ENCODE measurements around the gene GUSB. TPM values are rescaled to one million over a fixed set of nuclear protein-coding genes. Genes with fewer than 3 reads are reported as not detected.
"Not testable (repeated sequence)": the region's sequence is repeated elsewhere in the genome, so short reads cannot be mapped to it uniquely, and the experiment has no call there.

The GUSB gene
- total and polyA plus RNA-seq, 2 donors (not counting 1 experiment from before 2014, with no cell fraction given), result 21.8 to 42.6 TPM

DNA sequence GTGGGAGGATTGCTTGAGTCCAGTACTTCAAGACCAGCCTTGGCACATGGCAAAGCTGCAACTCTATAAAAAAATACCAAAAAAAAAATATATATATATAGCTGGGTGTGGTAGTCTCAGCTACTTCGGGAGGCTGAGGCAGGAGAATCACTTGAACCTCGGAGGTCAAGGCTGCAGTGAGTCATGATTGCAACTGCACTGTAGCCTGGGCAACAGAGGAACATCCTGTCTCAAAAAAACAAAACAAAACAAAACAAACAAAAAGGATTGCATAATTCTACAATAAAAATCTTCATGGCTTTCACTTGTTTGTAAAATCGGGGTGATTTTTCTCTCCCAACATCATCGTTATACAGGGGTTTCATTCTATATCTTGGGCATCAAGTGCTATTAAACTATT is 35.1 kb downstream of the GUSB start:
- TF ChIP-seq, protein P1, sequence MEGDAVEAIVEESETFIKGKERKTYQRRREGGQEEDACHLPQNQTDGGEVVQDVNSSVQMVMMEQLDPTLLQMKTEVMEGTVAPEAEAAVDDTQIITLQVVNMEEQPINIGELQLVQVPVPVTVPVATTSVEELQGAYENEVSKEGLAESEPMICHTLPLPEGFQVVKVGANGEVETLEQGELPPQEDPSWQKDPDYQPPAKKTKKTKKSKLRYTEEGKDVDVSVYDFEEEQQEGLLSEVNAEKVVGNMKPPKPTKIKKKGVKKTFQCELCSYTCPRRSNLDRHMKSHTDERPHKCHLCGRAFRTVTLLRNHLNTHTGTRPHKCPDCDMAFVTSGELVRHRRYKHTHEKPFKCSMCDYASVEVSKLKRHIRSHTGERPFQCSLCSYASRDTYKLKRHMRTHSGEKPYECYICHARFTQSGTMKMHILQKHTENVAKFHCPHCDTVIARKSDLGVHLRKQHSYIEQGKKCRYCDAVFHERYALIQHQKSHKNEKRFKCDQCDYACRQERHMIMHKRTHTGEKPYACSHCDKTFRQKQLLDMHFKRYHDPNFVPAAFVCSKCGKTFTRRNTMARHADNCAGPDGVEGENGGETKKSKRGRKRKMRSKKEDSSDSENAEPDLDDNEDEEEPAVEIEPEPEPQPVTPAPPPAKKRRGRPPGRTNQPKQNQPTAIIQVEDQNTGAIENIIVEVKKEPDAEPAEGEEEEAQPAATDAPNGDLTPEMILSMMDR (conservative IDR thresholded peaks at IDR 0.05 in 1 of 2, IDR thresholded peaks at IDR 0.05 in 1 of 2; ENCODE audit: low read depth in 1 of 2, low read length in 2 of 2), result no peak
- TF ChIP-seq EZH2 (IDR thresholded peaks at IDR 0.05; ENCODE audit: low read length, missing control alignments), result no peak
- H3K27me3 ChIP-seq (ENCODE audit: control insufficient read depth, insufficient read depth, low read length), result no peaks in the 10 kb centered on the region
- H3K9me3 ChIP-seq (ENCODE audit: control insufficient read depth, insufficient read depth, low read depth, low read length), result no peaks in the 10 kb centered on the region
- no peak overlapping the region for H3K4me3 ChIP-seq (replicated peaks in 1 of 4; ENCODE audit: control extremely low read depth in 1 of 4, insufficient read depth in 1 of 4, low read depth in 3 of 4, low read length in 4 of 4)
- H2AFZ ChIP-seq (ENCODE audit: low read length), result no peak overlapping the region
- H3K4me1 ChIP-seq (ENCODE audit: control insufficient read depth, extremely low read depth, insufficient read depth, low read length), result no peaks in the 10 kb centered on the region
- H3K79me2 ChIP-seq (ENCODE audit: control insufficient read depth, insufficient read depth, low read length), result no peaks in the 10 kb centered on the region
- no peak overlapping the region for H3K9ac ChIP-seq (ENCODE audit: insufficient read depth, low read length)
- H3K27ac ChIP-seq (ENCODE audit: insufficient read depth, low read length), result peak overlapping the region; percentile 34
- H3K4me2 ChIP-seq (ENCODE audit: extremely low read depth, insufficient read depth, low read length), result no peak overlapping the region
- no peaks in the 10 kb centered on the region for H4K20me1 ChIP-seq (ENCODE audit: control insufficient read depth, extremely low read depth, insufficient read depth, low read length)
- no peaks in the 10 kb centered on the region for H3K36me3 ChIP-seq (ENCODE audit: control insufficient read depth, insufficient read depth, low read length)
- DNase-seq (ENCODE audit: low read depth in 2 of 2), result peak; percentile 7 to 75

DNA sequence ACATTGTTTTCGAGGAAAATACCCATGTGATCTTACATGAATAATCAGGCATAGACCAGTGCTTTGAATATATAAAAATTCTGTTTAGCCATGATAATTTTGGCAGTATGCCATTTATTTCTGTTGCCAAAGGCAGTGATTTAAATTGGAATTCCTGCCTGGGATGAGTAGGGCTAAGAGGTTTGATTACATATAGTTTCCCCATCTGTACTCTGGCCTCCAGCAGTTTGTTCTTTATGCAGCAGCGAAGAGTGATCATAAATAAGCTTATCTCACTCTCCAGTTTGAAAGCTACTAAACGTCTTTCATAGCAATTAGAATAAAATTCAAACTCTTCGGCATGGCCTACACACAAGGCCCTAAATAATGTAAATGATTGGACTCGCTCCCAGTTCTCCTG is 36.2 kb downstream of the GUSB start:
- not testable (repeated sequence) for H3K4me3 ChIP-seq (replicated peaks in 1 of 4; ENCODE audit: control extremely low read depth in 1 of 4, insufficient read depth in 1 of 4, low read depth in 3 of 4, low read length in 4 of 4)

DNA sequence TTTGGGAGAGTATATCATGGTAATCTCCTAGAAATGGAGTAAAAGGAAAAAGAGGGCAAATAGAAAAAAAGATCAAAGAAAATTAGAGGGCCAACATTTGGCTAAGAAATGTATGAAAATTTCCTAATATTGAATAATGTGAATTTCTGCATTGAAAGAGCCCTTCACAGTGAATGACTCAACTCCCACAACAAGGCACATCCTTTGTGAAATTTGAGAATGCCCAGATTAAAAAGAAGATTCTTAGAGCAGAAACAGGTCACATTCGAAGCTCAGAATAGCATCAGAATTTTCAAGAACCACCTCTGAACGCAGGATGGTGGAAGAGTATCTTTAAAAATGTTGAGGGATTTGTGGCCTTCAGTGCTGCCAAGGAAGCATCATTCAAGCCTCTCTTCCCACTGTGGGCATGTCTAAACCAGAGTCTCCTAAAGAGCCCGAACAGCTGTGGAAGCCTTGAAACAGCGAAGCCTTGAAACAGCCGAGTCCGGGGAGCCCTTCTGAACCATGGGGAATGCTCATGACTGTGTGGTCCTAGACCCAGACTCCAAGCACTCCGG is 43.6 kb downstream of the GUSB start:
- Histone ChIP-seq H3K4me1 (ENCODE audit: control insufficient read depth, extremely low read depth, insufficient read depth, low read length) (no peaks in the 10 kb centered on the region), H2AFZ (ENCODE audit: low read length) (no peak overlapping the region), H3K9me3 (ENCODE audit: control insufficient read depth, insufficient read depth, low read depth, low read length) (no peaks in the 10 kb centered on the region), H3K27ac (ENCODE audit: insufficient read depth, low read length) (no peak overlapping the region), H3K4me2 (ENCODE audit: extremely low read depth, insufficient read depth, low read length) (no peak overlapping the region), H4K20me1 (ENCODE audit: control insufficient read depth, extremely low read depth, insufficient read depth, low read length) (no peaks in the 10 kb centered on the region), H3K9ac (ENCODE audit: insufficient read depth, low read length) (no peak overlapping the region), H3K79me2 (ENCODE audit: control insufficient read depth, insufficient read depth, low read length) (peaks cover 6% of the 10 kb centered on the region), H3K36me3 (ENCODE audit: control insufficient read depth, insufficient read depth, low read length) (no peaks in the 10 kb centered on the region), H3K27me3 (ENCODE audit: control insufficient read depth, insufficient read depth, low read length) (no peaks in the 10 kb centered on the region), H3K4me3 (replicated peaks in 1 of 4; ENCODE audit: control extremely low read depth in 1 of 4, insufficient read depth in 1 of 4, low read depth in 3 of 4, low read length in 4 of 4) (no peak overlapping the region)
- no peak for TF ChIP-seq EZH2 (IDR thresholded peaks at IDR 0.05; ENCODE audit: low read length, missing control alignments)
- TF ChIP-seq, protein P1 (conservative IDR thresholded peaks at IDR 0.05 in 1 of 2, IDR thresholded peaks at IDR 0.05 in 1 of 2; ENCODE audit: low read depth in 1 of 2, low read length in 2 of 2), result no peak
- DNase-seq (ENCODE audit: low read depth in 2 of 2), result peak; percentile 29 to 43

More for the DNA sequence above, 36.2 kb downstream of the GUSB start:
- not testable (repeated sequence) for H3K79me2 ChIP-seq (ENCODE audit: control insufficient read depth, insufficient read depth, low read length); H3K36me3 ChIP-seq (ENCODE audit: control insufficient read depth, insufficient read depth, low read length); H3K9me3 ChIP-seq (ENCODE audit: control insufficient read depth, insufficient read depth, low read depth, low read length); DNase-seq (ENCODE audit: low read depth in 2 of 2); H3K4me2 ChIP-seq (ENCODE audit: extremely low read depth, insufficient read depth, low read length); H3K27me3 ChIP-seq (ENCODE audit: control insufficient read depth, insufficient read depth, low read length); H4K20me1 ChIP-seq (ENCODE audit: control insufficient read depth, extremely low read depth, insufficient read depth, low read length); H3K27ac ChIP-seq (ENCODE audit: insufficient read depth, low read length); H3K9ac ChIP-seq (ENCODE audit: insufficient read depth, low read length); H3K4me1 ChIP-seq (ENCODE audit: control insufficient read depth, extremely low read depth, insufficient read depth, low read length); H2AFZ ChIP-seq (ENCODE audit: low read length)
